ENCODE results near the gene SMCO1. TPM values are rescaled to one million over a fixed set of nuclear protein-coding genes. Genes with fewer than 3 reads are reported as not detected.
A peak's percentile ranks its signal among the peaks of the same experiment; 100 is the strongest.
"Not testable (repeated sequence)": the region's sequence is repeated elsewhere in the genome, so short reads cannot be mapped to it uniquely, and the experiment has no call there.

The SMCO1 gene
- total RNA-seq, 2 experiments from 2014 or later: not detected

DNA sequence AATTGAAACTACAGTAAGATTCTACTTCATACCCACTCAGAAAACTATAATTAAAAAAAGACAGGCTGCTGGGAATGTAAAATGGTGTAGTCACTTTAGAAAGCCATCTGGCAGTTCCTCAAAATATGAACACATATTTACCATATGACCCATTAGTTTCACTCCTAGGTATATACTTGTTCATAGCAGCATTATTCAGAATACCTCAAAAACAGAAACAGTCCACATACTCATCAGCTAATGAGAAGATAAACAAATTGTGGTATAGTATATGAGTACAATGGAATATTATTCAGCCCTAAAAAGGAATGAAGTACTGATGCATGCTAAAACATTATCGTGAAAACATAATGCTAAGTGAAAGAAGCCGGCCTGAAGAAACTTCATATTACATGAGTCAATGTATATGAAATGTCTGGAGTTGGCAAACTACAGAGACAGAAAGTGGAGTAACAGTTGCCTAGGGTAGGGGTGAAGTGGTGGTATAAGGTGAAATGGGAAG lies 29.4 kb upstream of the SMCO1 start:
- peaks cover 6% of the 10 kb centered on the region for H3K9me3 Mint-ChIP-seq (ENCODE audit: low read depth)
- H3K27ac Mint-ChIP-seq: no peak overlapping the region
- CTCF ChIA-PET: no interaction called here
- H3K36me3 Mint-ChIP-seq: peaks cover 10% of the 10 kb centered on the region
- no peaks in the 10 kb centered on the region for H3K4me1 Mint-ChIP-seq
- no peak overlapping the region for H3K4me3 Mint-ChIP-seq
- ATAC-seq (no peak), DNase-seq (no peak)
- H3K27me3 Mint-ChIP-seq: peaks cover 22% of the 10 kb centered on the region

DNA sequence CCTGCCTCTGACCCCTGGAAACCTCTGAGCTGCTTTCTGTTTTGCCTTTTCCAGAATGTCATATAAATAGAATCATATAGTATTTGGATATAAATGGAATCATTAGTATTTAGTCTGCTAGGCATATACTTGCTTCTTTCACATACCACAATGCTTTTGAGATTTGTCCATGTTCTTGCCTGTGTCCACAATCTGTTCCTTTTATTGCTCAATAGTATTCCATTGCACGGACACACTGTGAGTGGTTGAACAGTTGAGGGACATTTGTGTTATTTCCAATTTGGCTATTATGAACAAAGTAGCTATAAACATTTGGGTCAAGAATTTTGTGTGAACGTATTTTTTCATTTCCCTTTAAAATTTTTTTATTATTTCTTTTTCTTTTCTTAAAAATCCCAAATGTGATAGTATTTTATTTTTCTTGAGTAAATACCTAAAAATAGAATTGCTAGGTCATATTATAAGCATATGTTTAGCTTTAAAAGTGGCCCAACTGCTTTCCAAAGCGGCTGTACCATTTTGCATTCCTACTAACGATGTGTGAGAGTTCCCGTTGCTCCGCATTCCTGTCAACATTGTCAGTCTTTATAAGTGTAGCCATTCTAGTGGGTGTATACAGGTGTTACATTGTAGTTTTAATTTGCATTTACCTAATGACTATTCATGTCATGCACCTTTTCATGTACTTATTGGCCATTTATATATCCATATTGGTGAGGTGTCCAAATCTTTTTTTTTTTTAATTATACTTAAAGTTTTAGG lies 26.7 kb upstream of the SMCO1 start:
- H3K4me1 Mint-ChIP-seq: peaks cover 9% of the 10 kb centered on the region
- ATAC-seq (no peak), DNase-seq (no peak)
- peaks cover 17% of the 10 kb centered on the region for H3K27me3 Mint-ChIP-seq
- H3K4me3 Mint-ChIP-seq: no peak overlapping the region
- H3K9me3 Mint-ChIP-seq (ENCODE audit: low read depth): no peaks in the 10 kb centered on the region
- H3K36me3 Mint-ChIP-seq: no peaks in the 10 kb centered on the region
- H3K27ac Mint-ChIP-seq: no peak overlapping the region
- CTCF ChIA-PET: interaction anchor here (0.7 to 1.3 kb wide), 3 partner anchors 13 to 143 kb away, joined by 3 to 7 read pairs (median 3); partner anchors contain the start of genes FBXO45 and WDR53

DNA sequence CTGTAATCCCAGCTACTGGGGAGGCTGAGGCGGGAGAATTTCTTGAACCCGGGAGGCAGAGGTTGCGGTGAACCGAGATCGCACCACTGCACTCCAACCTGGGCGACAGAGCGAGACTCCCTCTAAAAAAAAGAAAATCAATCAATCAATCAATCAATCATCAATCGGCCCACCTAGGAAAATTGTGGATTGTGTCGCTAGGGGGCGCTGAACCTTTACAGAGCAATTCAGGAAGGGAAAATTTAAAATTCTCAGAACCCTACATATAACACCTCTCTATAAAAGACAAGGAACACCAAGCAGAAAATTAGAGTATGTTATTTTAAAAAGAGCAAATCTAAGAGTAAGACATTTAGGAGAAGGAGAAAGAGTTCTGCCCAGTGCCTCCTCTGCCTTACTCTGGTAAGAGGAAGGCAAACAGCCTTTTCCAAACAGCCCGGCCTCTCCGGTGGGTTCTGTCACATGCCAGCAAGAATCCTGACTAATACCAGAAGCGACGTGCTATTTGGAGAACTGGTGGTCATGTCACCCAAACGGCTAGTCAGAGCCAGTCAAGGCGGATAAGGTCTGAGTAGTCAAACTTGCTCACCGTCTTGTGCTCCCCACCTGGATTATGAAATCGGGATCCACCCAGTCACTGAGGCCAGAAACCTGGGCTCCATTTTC lies 22.3 kb upstream of the SMCO1 start:
- Mint-ChIP-seq H3K27ac (no peak overlapping the region), H3K27me3 (peaks cover 13% of the 10 kb centered on the region), H3K4me1 (peaks cover 9% of the 10 kb centered on the region), H3K9me3 (ENCODE audit: low read depth) (no peaks in the 10 kb centered on the region), H3K36me3 (no peaks in the 10 kb centered on the region), H3K4me3 (no peak overlapping the region)
- ATAC-seq (peak; percentile 33), DNase-seq (peak; percentile 71)
- CTCF ChIA-PET: interaction anchor here (0.9 to 2.3 kb wide), 8 partner anchors 9 to 432 kb away, joined by 3 to 18 read pairs (median 4); no protein-coding TSS in a partner anchor

DNA sequence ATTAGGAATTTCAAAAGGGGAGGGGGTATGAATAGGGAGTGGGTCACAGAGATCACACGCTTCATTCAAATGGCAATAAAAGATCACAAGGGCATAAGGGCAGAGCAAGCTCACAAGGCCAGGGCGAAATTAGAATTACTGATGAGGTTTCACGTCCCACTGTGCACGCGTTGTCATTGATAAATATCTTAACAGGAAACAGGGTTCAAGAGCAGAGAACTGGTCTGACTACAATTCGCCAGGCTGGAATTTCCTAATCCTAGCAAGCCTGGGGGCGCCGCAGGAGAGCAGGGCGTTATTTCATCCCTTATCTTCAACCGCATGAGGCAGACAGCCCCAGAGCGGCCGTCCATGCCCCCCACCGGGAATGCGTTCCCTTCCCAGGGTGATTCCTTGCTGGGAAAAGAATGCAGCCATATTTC lies 18.1 kb upstream of the SMCO1 start:
- CTCF ChIA-PET: no interaction called here
- DNase-seq (no peak), ATAC-seq (no peak)
- Mint-ChIP-seq H3K4me3 (no peak overlapping the region), H3K9me3 (ENCODE audit: low read depth) (no peaks in the 10 kb centered on the region), H3K4me1 (peaks cover 18% of the 10 kb centered on the region), H3K36me3 (peaks cover 5% of the 10 kb centered on the region), H3K27me3 (peaks cover 21% of the 10 kb centered on the region), H3K27ac (no peak overlapping the region)

- Mint-ChIP-seq H3K27me3 (peaks cover 19% of the 10 kb centered on the region), H3K36me3 (peaks cover 5% of the 10 kb centered on the region), H3K27ac (no peak overlapping the region), H3K4me3 (no peak overlapping the region), H3K4me1 (peaks cover 17% of the 10 kb centered on the region), H3K9me3 (ENCODE audit: low read depth) (no peaks in the 10 kb centered on the region)
- CTCF ChIA-PET: no interaction called here
- DNase-seq (no peak), ATAC-seq (no peak)
Measured at GRCh38 chr3:196531418-196531817, 16.3 kb upstream of the SMCO1 start.

DNA sequence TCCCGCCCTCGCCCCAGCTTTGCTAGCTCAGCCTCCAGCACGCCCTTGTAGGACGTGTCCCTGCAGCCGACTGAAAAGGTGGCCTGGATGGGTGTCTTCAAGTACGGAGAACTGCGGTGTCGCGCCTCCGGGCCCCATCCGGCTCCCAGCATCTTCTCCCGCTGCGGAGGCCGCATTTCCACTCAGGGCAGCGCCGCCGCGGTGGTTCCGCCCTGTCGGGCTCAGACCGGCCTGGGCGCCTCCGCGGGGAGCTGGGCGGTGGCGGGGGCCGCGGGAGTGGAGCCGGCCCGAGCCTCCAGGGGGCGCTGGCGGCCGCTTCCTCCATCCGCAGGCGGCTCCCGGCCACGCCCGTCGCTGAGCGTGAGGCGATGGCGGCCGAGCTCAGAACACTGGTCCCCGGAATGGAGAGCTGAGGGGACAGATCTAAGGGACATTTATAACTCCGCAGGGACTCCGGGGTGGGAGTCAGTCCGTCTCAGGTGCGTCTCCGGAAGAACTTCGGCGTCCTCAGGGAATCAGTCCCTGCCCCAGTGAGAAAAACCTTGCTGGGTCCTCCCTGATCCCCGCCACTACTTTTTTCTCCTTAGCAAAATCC lies 13.6 kb upstream of the SMCO1 start:
- CTCF ChIA-PET: interaction anchor here (0.6 to 2.5 kb wide), 46 partner anchors 8 to 660 kb away, joined by 3 to 23 read pairs (median 4); partner anchors contain the start of genes FBXO45, NCBP2, RNF168 and SENP5
- Mint-ChIP-seq H3K4me1 (peaks cover 17% of the 10 kb centered on the region), H3K36me3 (peaks cover 7% of the 10 kb centered on the region), H3K4me3 (peak overlapping the region; percentile 65), H3K9me3 (ENCODE audit: low read depth) (no peaks in the 10 kb centered on the region), H3K27ac (peak overlapping the region; percentile 54), H3K27me3 (peaks cover 16% of the 10 kb centered on the region)
- ATAC-seq (peak; percentile 98), DNase-seq (peak; percentile 85)

GRCh38 chr3:196525141-196525540 lies 10.0 kb upstream of the SMCO1 start:
- Mint-ChIP-seq H3K9me3 (ENCODE audit: low read depth) (peaks cover 13% of the 10 kb centered on the region), H3K4me1 (peaks cover 14% of the 10 kb centered on the region), H3K36me3 (peaks cover 10% of the 10 kb centered on the region), H3K27me3 (peaks cover 2% of the 10 kb centered on the region), H3K27ac (no peak overlapping the region), H3K4me3 (no peak overlapping the region)
- no peak for ATAC-seq
- CTCF ChIA-PET: interaction anchor here (1.4 to 2.3 kb wide), 2 partner anchors 9 to 15 kb away, joined by 3 to 9 read pairs; no protein-coding TSS in a partner anchor
- DNase-seq: no peak

DNA sequence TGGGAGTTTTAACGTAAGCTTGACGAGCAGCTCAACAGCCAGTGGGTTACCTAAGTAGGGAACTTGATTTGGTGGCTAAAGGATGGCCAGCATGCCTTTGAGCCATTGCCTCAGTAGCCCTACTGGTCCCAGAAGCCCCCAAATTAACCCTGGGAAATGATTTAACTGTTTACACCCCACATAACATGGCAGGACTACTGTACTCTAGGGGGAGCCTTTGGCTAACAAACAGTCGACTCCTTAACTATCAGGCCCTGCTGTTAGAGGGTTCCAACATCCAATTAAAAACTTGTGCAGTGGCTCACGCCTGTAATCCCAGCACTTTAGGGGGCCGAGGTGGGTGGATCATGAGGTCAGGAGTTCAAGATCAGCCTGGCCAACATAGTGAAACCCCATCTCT lies 9.4 kb upstream of the SMCO1 start:
- Mint-ChIP-seq H3K36me3 (peaks cover 11% of the 10 kb centered on the region), H3K4me1 (peaks cover 14% of the 10 kb centered on the region), H3K4me3 (no peak overlapping the region), H3K27ac (no peak overlapping the region), H3K27me3 (peaks cover 2% of the 10 kb centered on the region), H3K9me3 (ENCODE audit: low read depth) (peaks cover 20% of the 10 kb centered on the region)
- no peak for ATAC-seq
- CTCF ChIA-PET: interaction anchor here (0.7 to 3.0 kb wide), 9 partner anchors 8 to 328 kb away, joined by 3 to 19 read pairs (median 4); partner anchors contain the start of gene UBXN7
- DNase-seq: no peak

GRCh38 chr3:196523841-196524240 lies 8.7 kb upstream of the SMCO1 start:
- H3K4me1 Mint-ChIP-seq: peaks cover 10% of the 10 kb centered on the region
- H3K4me3 Mint-ChIP-seq: no peak overlapping the region
- ATAC-seq (no peak), DNase-seq (no peak)
- peaks cover 2% of the 10 kb centered on the region for H3K27me3 Mint-ChIP-seq
- CTCF ChIA-PET: interaction anchor here (0.7 to 3.2 kb wide), 11 partner anchors 14 to 328 kb away, joined by 3 to 21 read pairs (median 4); partner anchors contain the start of genes FBXO45, RNF168, UBXN7 and WDR53
- peaks cover 11% of the 10 kb centered on the region for H3K36me3 Mint-ChIP-seq
- H3K9me3 Mint-ChIP-seq (ENCODE audit: low read depth): peaks cover 25% of the 10 kb centered on the region
- no peak overlapping the region for H3K27ac Mint-ChIP-seq

GRCh38 chr3:196521291-196521690 lies 6.1 kb upstream of the SMCO1 start:
- not testable (repeated sequence) for DNase-seq, ATAC-seq, H3K4me1 Mint-ChIP-seq, H3K27me3 Mint-ChIP-seq, H3K4me3 Mint-ChIP-seq, H3K27ac Mint-ChIP-seq
- Mint-ChIP-seq H3K9me3 (ENCODE audit: low read depth) (peaks cover 27% of the 10 kb centered on the region), H3K36me3 (peaks cover 12% of the 10 kb centered on the region)
- CTCF ChIA-PET: interaction anchor here (1.7 to 3.2 kb wide), 4 partner anchors 9 to 268 kb away, joined by 4 to 21 read pairs (median 12); partner anchors contain the start of gene RNF168

GRCh38 chr3:196519718-196520082 lies 4.6 kb upstream of the SMCO1 start:
- Mint-ChIP-seq H3K27me3 (peaks cover 2% of the 10 kb centered on the region), H3K36me3 (peaks cover 11% of the 10 kb centered on the region), H3K9me3 (ENCODE audit: low read depth) (peaks cover 30% of the 10 kb centered on the region), H3K27ac (no peak overlapping the region), H3K4me1 (no peaks in the 10 kb centered on the region), H3K4me3 (no peak overlapping the region)
- CTCF ChIA-PET: interaction anchor here (0.6 to 1.9 kb wide), 5 partner anchors 7 to 483 kb away, joined by 3 to 6 read pairs (median 4); no protein-coding TSS in a partner anchor
- DNase-seq (no peak), ATAC-seq (no peak)

GRCh38 chr3:196518966-196519717 lies 4.0 kb upstream of the SMCO1 start:
- CTCF ChIA-PET: interaction anchor here (0.6 to 1.9 kb wide), 8 partner anchors 8 to 667 kb away, joined by 3 to 6 read pairs (median 4); partner anchors contain the start of gene DYNLT2B
- peaks cover 2% of the 10 kb centered on the region for H3K27me3 Mint-ChIP-seq

More at GRCh38 chr3:196518966-196519717, 4.0 kb upstream of the SMCO1 start:
- no peak overlapping the region for H3K4me3 Mint-ChIP-seq
- ATAC-seq: peak; percentile 71
- no peaks in the 10 kb centered on the region for H3K4me1 Mint-ChIP-seq
- H3K9me3 Mint-ChIP-seq (ENCODE audit: low read depth): peaks cover 30% of the 10 kb centered on the region
- H3K36me3 Mint-ChIP-seq: peaks cover 11% of the 10 kb centered on the region
- DNase-seq: peak; percentile 71
- no peak overlapping the region for H3K27ac Mint-ChIP-seq
